PC-3 (cell line): ENCODE data around the gene CSF1. TPM values are rescaled to one million over a fixed set of nuclear protein-coding genes. Genes with fewer than 3 reads are reported as not detected.
"Not testable (repeated sequence)": the region's sequence is repeated elsewhere in the genome, so short reads cannot be mapped to it uniquely, and the experiment has no call there.

Source experiments
- ATAC-seq: fragments of 200-7000 bp; cut with Tn5 transposase; 2 replicates; pipeline ENCODE4 v1.9.1; 2020; ENCODE audit warnings: mild to moderate bottlenecking, moderate library complexity
- Bru-seq: library from RNA; stranded (reverse); fragments of 400-500 nt; gene quantifications from one replicate; lab custom pipeline; 2021; lab: Mats Ljungman, UMichigan
- BruChase-seq, 2 experiments: library from RNA; stranded (reverse); fragments of 400-500 nt; gene quantifications; one replicate each; lab custom pipeline; 2021; lab: Mats Ljungman, UMichigan
- BruUV-seq: library from RNA; stranded (reverse); fragments of 400-500 nt; replicated peaks from 2 replicates; lab custom pipeline; 2021; lab: Mats Ljungman, UMichigan
- CTCF ChIA-PET: fragments of 300-600 bp; sonication (Branson Sonifier 250); formaldehyde crosslinking; loops from one replicate; lab custom pipeline; 2022; ENCODE audit warnings: antibody characterized with exemption; lab: Charles Lee
- POLR2A ChIA-PET: fragments of 300-600 bp; sonication (Branson Sonifier 250); formaldehyde crosslinking; loops from one replicate; lab custom pipeline; 2022; ENCODE audit warnings: antibody characterized with exemption; ENCODE audit not compliant: unreplicated experiment; lab: Charles Lee
- DNase-seq: peaks from one replicate; pipeline ENCODE4 v3.0.0-alpha.2; 2015
- H2AFZ ChIP-seq: fragments of 300-600 bp; sonication (generic); 2 replicates; pipeline ENCODE4 v1.6.0; 2016; ENCODE audit warnings: antibody characterized with exemption, low read length
- H3F3A ChIP-seq: fragments of 300-600 bp; sonication (generic); one replicate; pipeline ENCODE4 v1.6.0; 2017; ENCODE audit warnings: antibody characterized with exemption, low read length, control low read depth, mild to moderate bottlenecking; ENCODE audit not compliant: unreplicated experiment
- H3K27ac ChIP-seq: fragments of 300-600 bp; sonication (generic); 2 replicates; pipeline ENCODE4 v1.5.1; 2016; ENCODE audit warnings: mild to moderate bottlenecking, low read length
- H3K27me3 ChIP-seq: fragments of 300-600 bp; sonication (generic); 2 replicates; pipeline ENCODE4 v1.6.1; 2016; ENCODE audit warnings: low read length, mixed read lengths
- H3K36me3 ChIP-seq: fragments of 300-600 bp; sonication (generic); 2 replicates; pipeline ENCODE4 v1.6.1; 2016; ENCODE audit warnings: low read depth, mixed run types, low read length, mixed read lengths
- H3K4me1 ChIP-seq: fragments of 300-600 bp; sonication (generic); 2 replicates; pipeline ENCODE4 v1.5.1; 2016; ENCODE audit warnings: low read length; ENCODE audit not compliant: insufficient read depth
- H3K4me2 ChIP-seq: fragments of 300-600 bp; sonication (generic); 2 replicates; pipeline ENCODE4 v1.6.0; 2016; ENCODE audit warnings: low read length
- H3K4me3 ChIP-seq: fragments of 300-600 bp; sonication (generic); 2 replicates; pipeline ENCODE4 v1.5.1; 2016; ENCODE audit warnings: mild to moderate bottlenecking, low read length, mixed read lengths
- H3K79me2 ChIP-seq: fragments of 300-600 bp; sonication (generic); 2 replicates; pipeline ENCODE4 v1.6.1; 2017; ENCODE audit warnings: low read length, mixed read lengths
- H3K9ac ChIP-seq: fragments of 300-600 bp; sonication (generic); 2 replicates; pipeline ENCODE4 v1.6.0; 2016; ENCODE audit warnings: mild to moderate bottlenecking, low read length
- H3K9me2 ChIP-seq: fragments of 300-600 bp; sonication (generic); replicated peaks from 2 replicates; pipeline ENCODE4 v1.6.1; 2016; ENCODE audit warnings: mixed run types, low read length, mixed read lengths
- H3K9me3 ChIP-seq: fragments of 300-600 bp; sonication (generic); 2 replicates; pipeline ENCODE4 v1.6.1; 2016; ENCODE audit warnings: low read length, mixed read lengths
- H4K20me1 ChIP-seq: fragments of 300-600 bp; sonication (generic); 2 replicates; pipeline ENCODE4 v1.6.1; 2016; ENCODE audit warnings: low read length, mixed read lengths
- CTCF ChIP-seq: fragments of 300-600 bp; sonication (generic); conservative IDR thresholded peaks from 2 replicates; pipeline ENCODE4 v1.5.1; 2017; ENCODE audit warnings: antibody characterized with exemption, low read depth, mild to moderate bottlenecking, low read length
- EZH2 ChIP-seq: fragments of 300-600 bp; sonication (generic); IDR thresholded peaks from one replicate; pipeline ENCODE4 v1.6.1; 2017; ENCODE audit warnings: antibody characterized with exemption, mild to moderate bottlenecking, low read length; ENCODE audit not compliant: unreplicated experiment
- EZH2phosphoT487 ChIP-seq: fragments of 300-600 bp; sonication (generic); IDR thresholded peaks from 2 replicates; pipeline ENCODE4 v1.6.1; 2018; ENCODE audit warnings: mild to moderate bottlenecking, antibody characterized with exemption, low read length, borderline replicate concordance
- intact Hi-C: fragments of 100-400 bp; cut with micrococcal nuclease; formaldehyde crosslinking; loops from 2 replicates; pipeline ENCODE4 v1.9.0; 2023
- long read RNA-seq: library from polyadenylated mRNA; unstranded; transcript quantifications from one replicate; pipeline ENCODE4 v2.0.0, GENCODE V29; 2021; ENCODE audit not compliant: unreplicated experiment
- total RNA-seq: library from RNA; depleted of rRNA; stranded (reverse); fragments of >200 nt; gene quantifications from 2 replicates; pipeline ENCODE4 v1.2.3, GENCODE V29; 2014; rRNA removed

The CSF1 gene
- total RNA-seq, result 2.0 and 4.1 TPM in 2 replicates
- Bru-seq, nascent RNA, result percentile 33 among the genes with signal in this experiment
- percentile 35 among the genes with signal in this experiment for BruChase-seq, experiment 1, labeled RNA remaining after a 6-hour chase
- BruChase-seq, experiment 2, labeled RNA remaining after a 2-hour chase, result percentile 42 among the genes with signal in this experiment
- long read RNA-seq, full-length matches to known transcripts, result 8 of 14 reads
- long read RNA-seq, partial matches to known transcripts, result 3 of 14 reads
- long read RNA-seq, other reads (novel, unspliced or antisense), result 3 of 14 reads

- no TSS peak for BruUV-seq
- peaks cover 7% of the 10 kb centered on the region; the same call in 1 of the 2 replicates for H3K79me2 ChIP-seq
- intact Hi-C loops, result loop anchor here (5.0 kb wide), 1 partner anchor 72 kb away; the partner anchor contains the start of gene AHCYL1
- H3K9ac ChIP-seq, result peak within 1 kb of the TSS; percentile 40
- no peaks in the 10 kb centered on the region for H3K27me3 ChIP-seq
- peak; percentile 73 for ATAC-seq
- peaks cover 12% of the 10 kb centered on the region; the same call in 1 of the 2 replicates for H3K4me1 ChIP-seq
- no peaks in the 10 kb centered on the region for H3K9me3 ChIP-seq
- H3K4me2 ChIP-seq, result peak within 1 kb of the TSS; percentile 99
- no peaks in the 10 kb centered on the region for H4K20me1 ChIP-seq
- H3K9me2 ChIP-seq, result no peaks in the 10 kb centered on the region
- peak within 1 kb of the TSS; percentile 91 for H2AFZ ChIP-seq
- no peak within 1 kb of the TSS for H3K27ac ChIP-seq
- H3K36me3 ChIP-seq, result no peaks in the 10 kb centered on the region
- no peaks in the 10 kb centered on the region for H3F3A ChIP-seq
- TF ChIP-seq EZH2phosphoT487, result no peak
- no peak for TF ChIP-seq EZH2
- no peak for TF ChIP-seq CTCF
- peak; percentile 48 for DNase-seq
- peak within 1 kb of the TSS; percentile 82 for H3K4me3 ChIP-seq
- ChIA-PET CTCF (no interaction called here), POLR2A (no interaction called here)
These were observed at the start of gene CSF1 for GRCh38 chr1:109910123-109910962. CSF1 (plus strand) TSS chr1:109910849; CDS start chr1:109911024, 175 bp downstream.

- H3F3A ChIP-seq, BruUV-seq, H3K27me3 ChIP-seq, intact Hi-C loops, H3K36me3 ChIP-seq, POLR2A ChIA-PET, ATAC-seq, H3K4me1 ChIP-seq, H3K4me2 ChIP-seq, H3K79me2 ChIP-seq, H3K27ac ChIP-seq, H2AFZ ChIP-seq, H3K9me2 ChIP-seq, CTCF ChIA-PET, H3K9ac ChIP-seq, H3K4me3 ChIP-seq, H3K9me3 ChIP-seq, DNase-seq, H4K20me1 ChIP-seq: not testable (repeated sequence)
These were observed 49.0 kb upstream of the CSF1 start for GRCh38 chr1:109861616-109862015.

- no peak overlapping the region for H2AFZ ChIP-seq
- TF ChIP-seq CTCF (no peak), EZH2 (no peak), EZH2phosphoT487 (no peak)
- CTCF ChIA-PET, result no interaction called here
- BruUV-seq, result no TSS peak
- H4K20me1 ChIP-seq, result no peaks in the 10 kb centered on the region
- H3K27me3 ChIP-seq, result no peaks in the 10 kb centered on the region
- H3K4me3 ChIP-seq, result no peak overlapping the region
- H3K36me3 ChIP-seq, result no peaks in the 10 kb centered on the region
- H3K4me1 ChIP-seq, result no peaks in the 10 kb centered on the region
- intact Hi-C loops, result no loop called here
- H3K4me2 ChIP-seq, result no peak overlapping the region
- H3K9ac ChIP-seq, result no peak overlapping the region
- POLR2A ChIA-PET, result interaction anchor here (0.6 kb wide), 1 partner anchor 8 kb away, joined by 3 read pairs; no protein-coding TSS in a partner anchor
- H3K79me2 ChIP-seq, result no peaks in the 10 kb centered on the region
- H3K9me3 ChIP-seq, result no peaks in the 10 kb centered on the region
- no peaks in the 10 kb centered on the region for H3K9me2 ChIP-seq
- DNase-seq, result no peak
- no peaks in the 10 kb centered on the region for H3F3A ChIP-seq
- no peak for ATAC-seq
- no peak overlapping the region for H3K27ac ChIP-seq
These were observed 47.0 kb upstream of the CSF1 start for GRCh38 chr1:109863667-109864046.
